ENCODE results near the gene GRIK2. TPM values are rescaled to one million over a fixed set of nuclear protein-coding genes. Genes with fewer than 3 reads are reported as not detected.

Gene GRIK2
- total RNA-seq, 4 donors from 2014 or later: 0.47 to 7.8 (median 1.7) TPM

DNA sequence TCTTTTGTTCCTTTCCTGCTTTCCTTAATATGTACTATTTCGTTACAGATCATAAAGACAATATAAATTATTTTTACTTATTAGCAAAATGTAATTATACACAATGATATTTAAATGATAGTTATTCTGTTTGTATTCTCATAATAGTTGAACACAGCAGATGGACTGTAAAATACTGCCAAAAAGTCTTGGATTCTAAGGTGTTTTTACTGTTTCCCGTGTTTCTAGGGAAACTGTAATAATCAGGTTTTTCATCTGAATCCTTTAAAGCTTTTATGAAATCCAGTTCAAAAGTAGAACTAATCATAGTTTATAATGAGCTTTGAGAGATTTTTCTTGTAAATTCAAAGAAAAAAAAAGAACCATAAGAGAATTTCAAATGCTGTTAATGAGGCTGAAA lies 148.4 kb downstream of the GRIK2 start:
- ATAC-seq (ENCODE audit: low FRiP score) (no peak), DNase-seq (ENCODE audit: low spot score) (no peak)
- TF ChIP-seq, protein P1, sequence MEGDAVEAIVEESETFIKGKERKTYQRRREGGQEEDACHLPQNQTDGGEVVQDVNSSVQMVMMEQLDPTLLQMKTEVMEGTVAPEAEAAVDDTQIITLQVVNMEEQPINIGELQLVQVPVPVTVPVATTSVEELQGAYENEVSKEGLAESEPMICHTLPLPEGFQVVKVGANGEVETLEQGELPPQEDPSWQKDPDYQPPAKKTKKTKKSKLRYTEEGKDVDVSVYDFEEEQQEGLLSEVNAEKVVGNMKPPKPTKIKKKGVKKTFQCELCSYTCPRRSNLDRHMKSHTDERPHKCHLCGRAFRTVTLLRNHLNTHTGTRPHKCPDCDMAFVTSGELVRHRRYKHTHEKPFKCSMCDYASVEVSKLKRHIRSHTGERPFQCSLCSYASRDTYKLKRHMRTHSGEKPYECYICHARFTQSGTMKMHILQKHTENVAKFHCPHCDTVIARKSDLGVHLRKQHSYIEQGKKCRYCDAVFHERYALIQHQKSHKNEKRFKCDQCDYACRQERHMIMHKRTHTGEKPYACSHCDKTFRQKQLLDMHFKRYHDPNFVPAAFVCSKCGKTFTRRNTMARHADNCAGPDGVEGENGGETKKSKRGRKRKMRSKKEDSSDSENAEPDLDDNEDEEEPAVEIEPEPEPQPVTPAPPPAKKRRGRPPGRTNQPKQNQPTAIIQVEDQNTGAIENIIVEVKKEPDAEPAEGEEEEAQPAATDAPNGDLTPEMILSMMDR (IDR thresholded peaks at IDR 0.05): no peak

DNA sequence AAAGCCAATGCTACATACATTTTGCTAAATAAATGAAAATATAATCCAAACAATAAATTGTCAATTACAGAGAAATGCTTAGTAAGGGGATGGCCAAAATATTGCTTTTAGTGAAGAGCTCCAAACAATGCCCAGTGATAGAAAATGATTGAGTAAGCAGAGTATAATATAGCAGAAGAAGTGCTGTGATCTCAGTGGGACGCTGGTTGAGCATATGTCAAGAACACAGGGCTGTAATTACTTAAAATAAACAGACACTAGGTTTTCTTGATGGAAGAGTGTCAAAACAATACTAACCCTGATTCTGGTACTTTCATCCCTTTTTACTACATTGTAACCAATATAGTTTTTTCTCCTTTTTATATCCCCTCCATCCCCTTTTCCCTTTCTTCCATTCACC lies 150.3 kb downstream of the GRIK2 start:
- DNase-seq (ENCODE audit: low spot score) (no peak), ATAC-seq (ENCODE audit: low FRiP score) (no peak)
- TF ChIP-seq, protein P1 (IDR thresholded peaks at IDR 0.05): no peak

DNA sequence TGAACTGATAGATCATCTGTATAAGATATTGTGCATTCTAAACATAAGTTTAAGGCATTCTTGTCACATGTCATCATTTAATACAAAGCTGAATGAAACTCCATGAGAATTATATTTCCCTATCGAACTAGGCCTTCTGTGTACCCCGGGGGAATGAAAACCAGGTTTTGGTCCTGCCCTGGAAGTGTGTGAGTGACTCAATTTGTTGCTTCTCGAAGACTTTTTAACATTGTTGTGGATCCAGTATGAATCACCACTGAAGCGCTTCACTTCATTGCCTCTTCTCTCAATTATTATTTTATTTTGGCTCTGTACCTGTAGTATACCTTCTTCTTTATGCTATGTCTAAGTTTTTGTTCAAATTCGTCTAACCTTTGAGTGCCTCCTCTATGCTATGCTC lies 150.8 kb downstream of the GRIK2 start:
- DNase-seq (ENCODE audit: low spot score) (no peak), ATAC-seq (ENCODE audit: low FRiP score) (no peak)
- TF ChIP-seq, protein P1 (IDR thresholded peaks at IDR 0.05): no peak

DNA sequence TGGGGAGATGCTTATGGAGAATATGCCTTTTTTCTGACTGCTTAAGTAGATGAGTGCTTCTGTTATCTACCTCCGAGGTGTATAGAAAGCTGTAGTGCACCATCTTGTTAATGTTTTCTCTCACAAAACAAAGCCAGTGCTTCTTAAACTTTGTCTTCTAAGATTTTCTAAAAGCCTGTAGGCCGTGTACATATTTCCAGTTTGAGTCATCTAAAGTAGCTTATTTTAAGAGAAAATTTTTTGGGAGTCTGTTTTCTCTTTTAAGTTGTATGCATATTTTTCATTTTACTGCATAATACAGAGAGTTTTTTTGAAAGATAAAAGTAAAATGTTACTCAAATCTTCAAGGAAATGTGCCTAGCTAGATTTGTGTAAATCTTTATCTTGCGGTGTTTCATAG lies 151.7 kb downstream of the GRIK2 start:
- no peak for ATAC-seq (ENCODE audit: low FRiP score)
- DNase-seq (ENCODE audit: low spot score): no peak
- TF ChIP-seq, protein P1 (IDR thresholded peaks at IDR 0.05): no peak

DNA sequence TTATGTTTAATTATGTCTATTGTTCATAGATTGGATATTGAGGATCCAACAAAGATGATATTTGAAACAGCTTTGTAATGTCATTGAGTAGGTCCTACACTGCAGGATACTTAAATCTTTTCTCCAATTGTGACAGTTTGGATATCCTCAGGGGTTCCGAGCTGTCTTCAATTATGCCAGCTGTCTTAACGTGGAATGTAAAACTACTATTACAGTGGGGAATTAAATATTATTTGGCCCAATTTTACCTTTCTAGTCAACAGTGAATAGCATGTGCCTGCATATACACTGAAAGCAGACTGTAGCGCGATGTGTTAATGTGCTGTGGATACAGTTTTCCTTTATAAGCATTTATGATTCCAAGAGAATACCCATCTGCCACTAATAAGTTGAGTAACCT lies 156.9 kb downstream of the GRIK2 start:
- DNase-seq (ENCODE audit: low spot score): no peak
- ATAC-seq (ENCODE audit: low FRiP score): no peak
- TF ChIP-seq, protein P1 (IDR thresholded peaks at IDR 0.05): no peak

DNA sequence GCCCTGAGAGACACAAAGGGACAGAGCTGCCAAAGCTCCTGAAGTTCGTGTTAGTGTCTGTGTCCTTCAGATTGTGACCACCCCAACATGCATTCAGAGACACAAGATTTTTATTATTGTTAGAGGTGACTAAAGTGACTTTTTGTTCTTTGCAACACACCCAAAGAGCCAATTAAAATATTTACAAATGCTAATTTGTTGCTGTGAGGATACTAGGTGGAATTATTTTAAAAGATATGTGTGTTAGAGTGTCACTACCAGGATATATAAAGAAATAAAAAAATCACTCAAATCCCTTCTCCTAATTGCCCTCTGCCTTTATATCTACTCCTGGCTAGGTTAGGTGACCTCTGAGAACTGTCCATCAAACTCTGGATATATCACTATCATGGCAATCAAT lies 160.7 kb downstream of the GRIK2 start:
- no peak for ATAC-seq (ENCODE audit: low FRiP score)

DNA sequence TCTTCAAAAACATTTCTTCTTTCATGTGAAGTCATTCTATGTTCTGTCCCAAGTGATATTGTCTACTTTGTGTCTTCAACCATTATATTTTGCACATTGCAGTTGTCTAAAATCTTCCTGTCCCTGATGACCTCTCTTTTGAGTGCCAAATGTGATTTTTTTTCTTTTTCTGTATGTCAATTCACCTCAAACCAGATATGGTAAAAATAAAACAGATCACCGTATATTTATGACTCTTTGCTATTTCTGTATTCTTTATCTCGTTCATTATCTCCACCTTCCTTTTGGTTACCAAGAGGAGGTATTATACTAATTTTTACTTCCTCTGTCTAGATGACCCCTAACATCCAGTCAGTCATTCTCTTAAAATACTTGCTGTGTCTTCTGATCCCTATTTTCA lies 165.2 kb downstream of the GRIK2 start:
- DNase-seq (ENCODE audit: low spot score): no peak
- TF ChIP-seq, protein P1 (IDR thresholded peaks at IDR 0.05): no peak
- ATAC-seq (ENCODE audit: low FRiP score): no peak

More for the DNA sequence above, 160.7 kb downstream of the GRIK2 start:
- no peak for DNase-seq (ENCODE audit: low spot score)
- TF ChIP-seq, protein P1 (IDR thresholded peaks at IDR 0.05): no peak

Data from omental fat pad (tissue), 4 donors.